ENCODE measurements around the gene BAIAP2L1.
A peak's percentile ranks its signal among the peaks of the same experiment; 100 is the strongest.

Gene BAIAP2L1

DNA sequence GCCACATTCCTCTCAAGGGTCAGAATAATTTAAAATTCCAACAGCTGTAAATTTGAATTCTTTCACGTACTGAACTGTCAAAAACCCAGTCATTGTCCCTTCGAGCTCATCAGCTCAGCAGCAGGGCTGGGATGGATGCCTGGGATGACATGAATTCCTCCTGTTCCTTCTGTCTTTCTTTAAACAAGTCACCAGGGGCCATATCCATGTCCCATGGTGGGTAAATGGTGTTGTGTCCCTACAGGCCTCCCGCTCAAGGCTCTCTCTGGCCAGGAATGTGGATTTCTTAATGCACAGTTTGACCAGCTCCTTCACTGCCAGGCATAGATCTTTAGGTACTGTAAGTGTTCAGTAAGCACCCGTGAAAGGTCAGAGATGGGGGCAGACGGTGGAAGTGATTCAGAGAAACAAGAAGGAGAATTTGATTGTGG is 135.0 kb downstream of the BAIAP2L1 start:
- no peak for DNase-seq

DNA sequence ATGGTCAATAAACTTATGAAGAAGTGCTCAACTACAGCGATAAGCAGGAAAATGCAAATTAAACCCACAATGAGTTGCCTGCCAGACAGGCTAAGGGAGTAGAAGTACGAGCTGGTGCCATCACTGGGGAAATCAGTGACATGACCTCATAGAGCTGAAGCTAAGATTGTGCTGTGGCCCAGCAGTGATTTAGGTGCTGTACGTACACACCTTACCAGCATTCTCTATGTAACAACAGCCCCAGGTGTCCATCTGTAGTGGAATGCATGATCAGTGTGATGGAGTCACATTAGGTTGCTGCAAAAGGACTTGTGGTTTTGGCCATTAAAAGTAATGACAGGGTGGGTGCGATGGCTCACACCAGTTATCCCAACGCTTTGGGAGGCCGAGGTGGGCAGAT is 143.2 kb downstream of the BAIAP2L1 start:
- no peak for DNase-seq

DNA sequence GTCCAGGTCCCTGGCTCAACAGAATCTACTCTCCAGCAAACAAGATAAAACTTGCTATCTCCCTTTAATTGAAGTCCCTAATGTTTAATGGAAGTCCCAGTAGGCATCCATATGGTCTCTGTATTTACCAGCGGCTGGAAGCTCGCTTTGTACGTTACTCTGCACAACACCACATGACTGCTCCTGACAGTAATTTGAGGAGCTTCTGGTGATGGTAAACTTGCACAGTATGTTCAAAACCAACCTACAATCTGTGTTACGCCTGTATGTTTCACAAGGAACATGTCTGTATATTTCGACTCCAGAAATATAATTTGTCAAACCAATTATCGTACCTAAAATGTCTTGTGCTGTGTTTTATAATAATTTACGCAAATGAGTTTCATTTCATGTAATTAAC is 144.5 kb downstream of the BAIAP2L1 start:
- no peak for DNase-seq

DNA sequence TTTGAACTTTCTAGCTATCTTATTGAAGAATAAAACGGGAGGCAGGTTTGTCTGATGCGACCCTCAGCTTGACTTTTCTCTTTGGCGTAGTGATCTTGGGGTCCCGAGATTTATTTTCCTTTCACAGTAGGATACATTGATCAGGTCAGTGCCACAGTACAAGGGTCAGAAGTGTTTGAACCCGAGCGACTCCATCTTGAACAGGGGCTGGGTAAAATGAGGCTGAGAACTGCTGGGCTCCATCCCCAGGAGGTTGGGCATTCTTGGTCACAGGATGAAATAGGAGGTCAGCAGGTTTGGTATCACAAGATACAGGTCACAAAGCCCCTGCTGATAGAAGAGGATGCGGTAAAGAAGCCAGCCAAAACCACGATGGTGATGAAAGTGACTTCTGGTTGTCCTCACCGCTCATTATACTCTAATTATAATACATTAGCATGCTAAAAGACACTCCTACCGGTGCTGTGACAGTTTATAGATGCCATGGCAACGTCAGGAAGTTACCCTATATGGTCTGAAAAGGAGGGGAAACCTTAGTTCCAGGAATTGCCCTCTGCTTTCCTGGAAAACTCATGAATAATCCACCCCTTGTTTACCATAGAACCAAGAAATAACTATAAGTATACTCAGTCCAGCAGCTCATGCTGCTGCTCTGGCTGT is 145.8 kb downstream of the BAIAP2L1 start:
- no peak for DNase-seq

DNA sequence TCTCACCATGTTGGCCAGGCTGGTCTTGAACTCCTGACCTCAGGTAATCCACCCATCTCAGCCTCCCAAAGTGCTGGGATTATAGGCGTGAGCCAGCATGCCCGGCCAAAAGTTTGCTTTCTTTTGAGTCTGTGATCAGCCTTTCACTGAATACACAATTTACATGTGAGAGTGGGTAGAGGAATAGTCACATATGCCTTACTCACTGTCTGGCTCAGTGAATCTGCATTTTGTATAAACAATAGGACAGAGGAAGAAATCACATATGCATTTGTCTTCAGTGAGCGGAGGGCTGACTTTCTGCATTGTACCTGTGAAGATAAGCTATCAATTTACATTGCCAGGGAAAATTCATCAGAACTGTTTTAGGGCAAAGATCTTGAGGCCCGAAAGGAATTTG is 146.4 kb downstream of the BAIAP2L1 start:
- DNase-seq: no peak

DNA sequence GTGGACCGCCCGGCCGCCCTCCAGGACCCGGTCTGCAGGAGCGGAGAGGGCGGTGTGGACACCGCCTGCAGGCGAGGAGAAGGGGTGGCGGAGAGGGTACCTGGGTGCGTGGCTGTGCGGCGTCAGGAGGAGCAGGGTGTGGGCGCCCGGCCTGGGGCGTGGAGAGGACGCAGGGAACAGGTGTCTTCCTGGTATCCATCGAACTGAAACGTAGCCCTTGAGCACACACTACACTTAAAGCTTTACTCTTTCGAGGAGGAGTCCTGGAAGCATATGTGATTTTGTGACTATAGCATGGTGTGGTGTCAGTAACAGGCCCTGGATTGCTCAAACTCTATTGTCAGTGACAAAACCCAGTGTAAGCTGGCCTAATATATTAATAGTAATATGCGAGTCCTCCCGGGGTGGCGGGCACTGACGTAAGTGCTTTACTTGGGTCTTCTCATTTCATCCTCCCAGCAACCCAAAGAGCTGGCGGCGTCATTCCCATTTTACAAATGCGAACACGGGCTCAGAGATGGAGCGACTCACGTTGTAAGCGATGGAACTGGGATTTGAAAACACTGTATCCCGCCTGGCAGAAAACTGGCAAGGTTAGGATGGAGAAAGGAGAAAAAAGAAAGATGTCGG is 148.3 kb downstream of the BAIAP2L1 start:
- no peak for DNase-seq

DNA sequence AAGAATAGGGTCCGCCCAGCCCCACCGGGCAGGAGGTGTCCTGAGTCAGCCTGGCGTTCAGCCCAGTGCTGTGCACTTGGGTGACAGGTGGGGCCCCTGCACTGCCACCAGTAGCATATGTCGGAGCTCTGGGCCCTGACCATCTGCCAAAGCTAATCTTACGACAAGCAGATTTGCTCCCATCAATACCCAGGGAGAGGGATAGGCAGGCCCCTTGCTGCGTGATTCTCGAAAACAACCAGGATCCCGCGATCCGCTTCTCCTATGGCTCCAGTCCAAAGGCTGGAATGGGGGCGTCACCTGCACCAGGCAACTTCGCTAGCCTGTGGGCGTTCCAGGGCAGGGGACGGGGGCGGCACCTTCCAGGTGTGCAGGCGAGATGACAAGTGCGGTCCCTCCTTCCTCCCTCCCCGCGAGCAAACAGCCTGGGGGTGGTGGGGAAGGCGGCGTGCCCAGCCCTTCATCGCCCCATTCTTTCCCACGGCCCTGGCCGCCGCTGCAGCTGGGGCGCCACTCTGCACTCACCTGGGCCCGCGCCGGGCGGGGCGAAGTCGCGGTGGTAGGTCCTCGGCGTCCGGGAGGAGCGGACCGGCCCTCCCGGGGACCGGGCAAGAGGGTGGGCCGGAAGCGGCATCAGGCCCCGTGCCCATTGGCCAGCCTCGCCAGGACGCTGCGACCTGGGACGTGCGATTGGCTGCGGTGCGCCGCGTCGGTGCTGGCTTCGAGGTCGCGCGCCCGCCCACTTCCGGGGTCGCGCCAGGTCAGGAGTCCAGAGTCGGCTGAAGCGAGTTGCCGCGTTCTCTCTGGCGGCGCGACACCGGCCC is 149.1 kb downstream of the BAIAP2L1 start, which contains the start of gene TECPR1:
Gene TECPR1 (minus strand): TSS at position 632 of the 824 bp plus-strand sequence. CDS start 6,086 bp downstream, outside the sequence.
- DNase-seq: peak; percentile 77 to 86

DNA sequence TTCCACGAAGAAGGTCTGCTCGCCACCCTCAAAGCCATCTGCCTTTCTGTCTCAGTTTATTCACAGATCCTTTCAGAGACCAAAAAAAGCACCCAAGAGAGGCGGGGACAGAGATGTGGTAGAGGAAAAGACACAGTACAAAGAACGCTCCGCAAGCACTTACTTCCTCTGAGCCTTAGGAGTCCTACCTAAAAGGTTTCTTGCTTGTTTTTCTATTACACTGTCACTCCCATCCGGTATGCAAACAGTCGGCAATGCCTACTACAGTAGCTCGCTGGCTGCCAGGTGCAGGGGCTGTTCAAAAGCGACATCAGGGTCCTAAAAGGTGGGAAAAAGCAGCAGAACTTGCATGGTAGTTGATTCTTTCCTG is 149.7 kb downstream of the BAIAP2L1 start:
- no peak for DNase-seq

DNA sequence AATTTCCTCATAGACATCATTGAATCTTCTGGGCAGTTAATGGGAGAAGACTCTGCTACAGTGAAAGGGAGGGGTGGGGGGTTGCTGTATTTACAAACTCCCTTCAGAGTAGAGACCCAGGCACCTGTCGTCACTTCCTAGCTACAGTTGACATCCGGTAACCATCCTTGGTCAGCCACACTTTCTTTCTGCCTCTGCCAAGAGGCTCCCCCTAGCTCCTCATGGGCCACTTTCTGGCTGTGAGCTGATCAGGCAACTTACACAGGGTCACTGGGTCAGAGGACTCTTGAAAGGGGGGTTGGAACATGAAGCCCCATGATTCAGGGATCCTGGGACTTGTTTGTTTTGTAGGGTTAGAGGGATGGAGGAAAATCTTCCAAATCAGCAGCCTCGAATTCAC is 150.1 kb downstream of the BAIAP2L1 start:
- DNase-seq: peak in 1 of 2 experiments; percentile 19

DNA sequence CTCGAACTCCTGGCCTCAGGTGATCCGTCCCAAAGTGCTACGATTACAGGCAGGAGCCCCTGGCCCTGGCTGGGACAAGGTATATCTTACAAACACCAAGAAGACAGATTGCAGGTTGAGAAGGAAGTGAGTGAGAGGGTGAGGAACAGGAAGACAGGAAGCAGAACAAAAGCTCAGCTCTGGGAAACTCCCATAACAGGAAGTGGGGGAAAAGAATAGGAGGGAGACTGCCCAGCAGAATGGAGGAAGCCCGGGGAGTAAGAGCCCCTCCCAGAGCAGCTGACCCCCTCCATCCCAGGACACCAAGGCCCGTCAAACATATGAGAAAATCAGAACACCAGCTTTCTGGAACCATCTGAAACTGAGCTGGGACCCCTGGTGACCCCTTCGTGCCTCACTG is 151.8 kb downstream of the BAIAP2L1 start:
- DNase-seq: no peak

DNA sequence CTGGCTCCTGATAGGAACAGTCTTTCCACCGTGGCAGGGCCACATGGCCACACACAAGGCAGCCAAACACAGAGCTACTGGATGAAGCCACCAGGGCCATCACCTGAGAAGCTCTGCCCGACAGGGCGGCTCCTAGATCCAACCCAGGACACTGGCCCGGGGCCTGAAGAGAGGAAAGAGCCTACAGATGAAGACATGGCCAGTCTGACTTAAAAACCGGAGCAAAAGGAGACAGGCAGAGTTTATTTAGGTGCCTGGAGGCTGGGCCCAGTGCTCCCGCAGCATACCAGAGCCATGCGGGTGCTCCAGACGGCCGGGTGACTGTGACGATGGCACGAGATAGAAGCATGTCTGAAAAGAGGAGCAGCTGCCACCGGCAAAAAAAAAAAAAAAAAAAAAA is 152.7 kb downstream of the BAIAP2L1 start:
- no peak for DNase-seq

DNA sequence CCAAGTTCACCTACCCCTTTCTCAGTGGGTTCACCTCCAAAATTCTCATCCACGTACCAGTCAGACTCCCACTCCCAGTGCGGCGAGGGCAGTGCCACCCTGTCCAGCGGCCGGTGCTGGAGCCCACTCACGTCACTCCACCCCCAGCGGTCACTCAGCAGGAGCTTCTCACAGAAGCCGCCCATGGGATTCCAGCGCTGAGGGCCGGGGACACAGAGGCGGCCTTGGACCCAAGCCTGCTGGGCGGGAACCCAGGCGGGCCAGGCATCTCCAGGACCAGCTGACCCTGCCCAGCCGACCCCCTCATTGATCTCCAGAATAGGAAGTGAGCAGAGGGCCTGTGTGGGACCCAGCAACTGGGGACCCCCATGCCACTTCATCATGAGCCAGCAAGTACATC is 156.0 kb downstream of the BAIAP2L1 start:
- no peak for DNase-seq

DNA sequence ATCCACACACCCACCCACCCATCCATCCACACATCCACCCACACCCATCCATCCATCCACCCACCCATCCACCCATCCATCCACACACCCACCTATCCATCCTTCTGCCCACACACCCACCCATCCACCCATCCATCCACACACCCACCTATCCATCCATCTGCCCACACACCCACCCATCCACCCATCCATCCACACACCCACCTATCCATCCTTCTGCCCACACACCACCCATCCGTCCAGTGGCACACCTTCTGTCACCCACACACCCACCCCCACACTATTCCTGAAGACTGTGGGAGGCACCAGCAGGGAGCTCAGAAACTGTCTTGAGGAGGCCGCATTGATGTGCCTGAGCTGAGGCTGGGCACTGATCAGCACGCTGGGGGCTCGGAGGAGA is 158.0 kb downstream of the BAIAP2L1 start:
- DNase-seq: no peak

DNA sequence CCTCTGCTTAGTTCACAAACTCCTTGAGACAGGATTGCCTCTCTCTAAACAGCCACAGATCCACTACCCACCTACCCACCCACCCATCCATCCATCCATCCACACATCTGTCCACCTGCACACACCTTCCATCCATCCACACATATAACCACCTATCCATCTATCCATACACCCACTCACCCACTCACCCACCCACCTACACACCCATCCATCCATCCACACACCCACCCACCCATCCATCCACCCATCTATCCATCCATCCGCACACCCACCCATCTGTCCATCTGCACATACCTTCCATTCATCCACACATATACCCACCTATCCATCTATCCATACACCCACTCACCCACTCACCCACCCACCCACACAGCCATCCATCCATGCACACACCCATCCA is 158.5 kb downstream of the BAIAP2L1 start:
- no peak for DNase-seq

DNA sequence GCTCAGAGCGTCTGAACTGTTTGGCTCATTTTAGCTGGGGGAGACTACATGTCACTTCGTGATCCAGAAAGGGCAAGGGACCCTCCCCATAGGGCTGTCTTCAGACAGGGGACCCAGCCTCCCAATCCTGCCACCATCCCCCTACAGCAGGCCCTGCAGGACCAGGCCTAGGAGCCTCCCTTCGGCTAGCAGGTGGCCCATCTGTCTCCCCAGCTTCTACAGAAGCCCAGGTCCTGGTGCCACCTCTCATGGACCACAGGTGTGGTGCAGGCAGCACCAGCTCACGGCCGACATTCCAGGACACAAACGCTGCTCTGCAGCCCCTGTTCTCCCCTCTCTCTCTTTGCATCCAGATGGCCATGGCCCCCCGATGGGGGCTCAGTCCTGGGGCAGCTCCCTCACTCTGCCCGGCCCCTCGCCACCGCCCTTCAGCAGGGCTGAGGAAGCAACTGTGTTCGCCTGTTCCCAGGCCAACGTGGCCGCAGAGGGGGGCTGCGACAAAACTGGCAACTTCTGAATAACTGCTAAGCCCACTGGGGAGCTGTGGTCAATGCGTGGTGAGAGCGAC is 159.1 kb downstream of the BAIAP2L1 start:
- no peak for DNase-seq
